Measurements from ENCODE around the gene PNPT1.
"Not testable (repeated sequence)": the region's sequence is repeated elsewhere in the genome, so short reads cannot be mapped to it uniquely, and the experiment has no call there.

The PNPT1 gene

GRCh38 chr2:55598056-55598795 is 95.4 kb downstream of the PNPT1 start:
- TF ChIP-seq EZH2 (IDR thresholded peaks at IDR 0.05): no peak
- no peak for TF ChIP-seq POLR2AphosphoS5 (IDR thresholded peaks at IDR 0.05; ENCODE audit: borderline replicate concordance, low read depth, low read length)
- no peak for TF ChIP-seq FOXP2 (optimal IDR thresholded peaks at IDR 0.05; ENCODE audit: control extremely low read depth, extremely low read length, insufficient read depth)
- H3K4me3 ChIP-seq: no peak overlapping the region
- no peak overlapping the region for H3K27ac ChIP-seq
- H3K9ac ChIP-seq (ENCODE audit: insufficient read length): no peak overlapping the region
- DNase-seq (ENCODE audit: low read depth, low spot score): no peak
- H3K9me3 ChIP-seq (ENCODE audit: low read depth, low read length): no peaks in the 10 kb centered on the region
- peaks cover 66% of the 10 kb centered on the region for H3K36me3 ChIP-seq (ENCODE audit: insufficient read depth, low read length)

DNA sequence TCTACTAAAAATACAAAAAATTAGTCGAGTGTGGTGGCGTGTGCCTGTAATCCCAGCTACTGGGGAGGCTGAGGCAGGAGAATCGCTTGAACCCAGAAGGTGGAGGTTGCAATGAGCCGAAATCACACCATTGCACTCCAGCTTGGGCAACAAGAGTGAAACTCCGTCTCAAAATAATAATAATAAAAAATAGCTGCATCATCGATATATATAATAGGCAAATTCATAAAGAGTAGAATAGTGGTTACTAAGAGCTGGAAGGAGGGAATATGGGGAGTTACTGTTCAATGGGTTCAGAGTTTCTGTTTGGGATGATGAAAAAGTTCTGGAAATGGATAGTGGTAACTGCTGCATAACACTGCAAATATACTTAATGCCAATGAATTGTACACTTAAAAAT is 96.8 kb downstream of the PNPT1 start:
- DNase-seq (ENCODE audit: low read depth, low spot score); H3K9me3 ChIP-seq (ENCODE audit: low read depth, low read length); H3K9ac ChIP-seq (ENCODE audit: insufficient read length); H3K4me3 ChIP-seq; H3K27ac ChIP-seq: not testable (repeated sequence)
- peaks cover 56% of the 10 kb centered on the region for H3K36me3 ChIP-seq (ENCODE audit: insufficient read depth, low read length)

GRCh38 chr2:55595536-55595935 is 98.1 kb downstream of the PNPT1 start:
- no peak overlapping the region for H3K4me3 ChIP-seq
- peaks cover 59% of the 10 kb centered on the region for H3K36me3 ChIP-seq (ENCODE audit: insufficient read depth, low read length)
- H3K9me3 ChIP-seq (ENCODE audit: low read depth, low read length): no peaks in the 10 kb centered on the region
- no peak overlapping the region for H3K9ac ChIP-seq (ENCODE audit: insufficient read length)
- no peak for TF ChIP-seq POLR2AphosphoS5 (IDR thresholded peaks at IDR 0.05; ENCODE audit: borderline replicate concordance, low read depth, low read length)
- no peak for TF ChIP-seq EZH2 (IDR thresholded peaks at IDR 0.05)
- no peak for DNase-seq (ENCODE audit: low read depth, low spot score)
- H3K27ac ChIP-seq: no peak overlapping the region

DNA sequence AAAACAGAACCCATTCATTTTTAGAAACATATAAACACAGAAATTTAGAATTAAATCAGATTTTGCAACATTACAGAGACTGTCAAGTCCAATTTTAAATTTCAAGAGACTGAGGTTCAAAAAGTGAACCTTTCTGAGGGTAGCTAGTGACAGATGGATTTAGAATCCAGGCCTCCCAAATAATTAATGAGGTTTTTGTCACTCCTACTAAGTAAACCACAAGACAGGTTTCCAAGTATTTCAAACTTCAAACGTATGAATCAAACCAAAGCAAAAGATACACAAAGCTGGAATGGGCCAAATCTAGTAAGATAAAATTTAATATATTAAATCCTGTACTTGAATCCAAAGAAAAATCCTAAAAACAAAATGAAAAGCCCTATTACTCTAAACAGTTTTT is 101.5 kb downstream of the PNPT1 start:
- Histone ChIP-seq H3K9ac (ENCODE audit: insufficient read length) (no peak overlapping the region), H3K27ac (peak overlapping the region; percentile 42; the same call in 1 of the 2 replicates), H3K9me3 (ENCODE audit: low read depth, low read length) (no peaks in the 10 kb centered on the region), H3K36me3 (ENCODE audit: insufficient read depth, low read length) (peaks cover 50% of the 10 kb centered on the region), H3K4me3 (no peak overlapping the region)
- no peak for TF ChIP-seq EZH2 (IDR thresholded peaks at IDR 0.05)
- TF ChIP-seq FOXP2 (optimal IDR thresholded peaks at IDR 0.05; ENCODE audit: control extremely low read depth, extremely low read length, insufficient read depth): no peak
- TF ChIP-seq POLR2AphosphoS5 (IDR thresholded peaks at IDR 0.05; ENCODE audit: borderline replicate concordance, low read depth, low read length): no peak
- no peak for DNase-seq (ENCODE audit: low read depth, low spot score)

DNA sequence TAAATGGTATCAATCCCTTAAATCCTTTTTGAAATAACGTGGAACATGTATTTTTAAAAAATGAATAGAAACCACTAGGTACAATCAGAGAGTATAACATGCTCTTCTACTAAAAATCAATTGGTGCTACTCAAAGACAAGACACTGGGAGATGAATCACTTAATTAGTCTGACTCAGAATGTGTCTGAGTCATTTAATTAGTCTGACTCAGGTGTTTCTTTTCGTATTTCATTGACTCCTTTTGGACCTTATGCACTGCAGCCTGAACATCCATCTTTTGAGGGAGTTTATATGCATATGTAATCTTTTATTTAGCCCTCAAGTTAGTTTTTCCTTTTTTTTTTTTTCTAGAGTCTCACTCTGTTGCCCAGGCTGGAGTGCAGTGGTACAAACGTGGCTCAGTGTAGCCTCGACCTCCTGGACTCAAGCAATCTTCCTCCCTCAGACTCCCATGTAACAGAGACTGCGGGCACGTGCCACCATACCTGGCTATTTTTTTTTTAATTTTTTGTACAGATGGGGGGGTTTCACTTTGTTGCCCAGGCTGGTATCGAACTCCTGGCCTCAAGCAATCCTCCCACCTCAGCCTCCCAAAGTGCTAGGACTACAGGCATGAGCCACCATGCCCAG is 102.7 kb downstream of the PNPT1 start:
- no peak for DNase-seq (ENCODE audit: low read depth, low spot score)
- H3K36me3 ChIP-seq (ENCODE audit: insufficient read depth, low read length): peaks cover 48% of the 10 kb centered on the region

GRCh38 chr2:55585451-55586080 is 108.1 kb downstream of the PNPT1 start:
- Histone ChIP-seq H3K9ac (ENCODE audit: insufficient read length) (no peak overlapping the region), H3K27ac (peak overlapping the region; percentile 19; the same call in 1 of the 2 replicates), H3K4me3 (no peak overlapping the region), H3K9me3 (ENCODE audit: low read depth, low read length) (no peaks in the 10 kb centered on the region), H3K36me3 (ENCODE audit: insufficient read depth, low read length) (peaks cover 61% of the 10 kb centered on the region)
- TF ChIP-seq FOXP2 (optimal IDR thresholded peaks at IDR 0.05; ENCODE audit: control extremely low read depth, extremely low read length, insufficient read depth) (no peak), EZH2 (IDR thresholded peaks at IDR 0.05) (no peak), POLR2AphosphoS5 (IDR thresholded peaks at IDR 0.05; ENCODE audit: borderline replicate concordance, low read depth, low read length) (no peak)
- no peak for DNase-seq (ENCODE audit: low read depth, low spot score)

More for the DNA sequence above, 102.7 kb downstream of the PNPT1 start:
- TF ChIP-seq POLR2AphosphoS5 (IDR thresholded peaks at IDR 0.05; ENCODE audit: borderline replicate concordance, low read depth, low read length) (no peak), EZH2 (IDR thresholded peaks at IDR 0.05) (no peak), FOXP2 (optimal IDR thresholded peaks at IDR 0.05; ENCODE audit: control extremely low read depth, extremely low read length, insufficient read depth) (no peak)
- Histone ChIP-seq H3K9me3 (ENCODE audit: low read depth, low read length) (no peaks in the 10 kb centered on the region), H3K9ac (ENCODE audit: insufficient read length) (no peak overlapping the region), H3K4me3 (no peak overlapping the region), H3K27ac (no peak overlapping the region)
